Neural progenitor cell (in vitro differentiated cells): ENCODE data around the gene BTN2A1. TPM values are rescaled to one million over a fixed set of nuclear protein-coding genes. Genes with fewer than 3 reads are reported as not detected.

Experiments used
- DNase-seq: peaks from one replicate; pipeline ENCODE4 v3.0.0-alpha.2; 2016; ENCODE audit warnings: low spot score
- H2AFZ ChIP-seq: fragments of 200-600 bp; sonication (generic); replicated peaks from 2 replicates; pipeline ENCODE4 v1.6.1; 2016; ENCODE audit warnings: antibody characterized with exemption
- H3F3A ChIP-seq: fragments of 200-600 bp; sonication (generic); 2 replicates; pipeline ENCODE4 v1.6.1; 2016; ENCODE audit warnings: antibody characterized with exemption, low read depth
- H3K27ac ChIP-seq: fragments of 200-600 bp; sonication (generic); 2 replicates; pipeline ENCODE4 v1.5.1; 2016; ENCODE audit warnings: mild to moderate bottlenecking
- H3K27me3 ChIP-seq: fragments of 200-600 bp; sonication (generic); 2 replicates; pipeline ENCODE4 v1.6.1; 2016; ENCODE audit warnings: mild to moderate bottlenecking, moderate library complexity
- H3K36me3 ChIP-seq: fragments of 200-600 bp; sonication (generic); 2 replicates; pipeline ENCODE4 v1.5.1; 2016
- H3K4me1 ChIP-seq: fragments of 200-600 bp; sonication (generic); 2 replicates; pipeline ENCODE4 v1.6.1; 2016; ENCODE audit warnings: mixed run types
- H3K4me2 ChIP-seq: fragments of 200-600 bp; sonication (generic); 2 replicates; pipeline ENCODE4 v1.6.1; 2016
- H3K4me3 ChIP-seq: fragments of 200-600 bp; sonication (generic); 2 replicates; pipeline ENCODE4 v1.5.1; 2016
- H3K79me2 ChIP-seq: fragments of 200-600 bp; sonication (generic); 2 replicates; pipeline ENCODE4 v1.6.1; 2016; ENCODE audit warnings: low read depth
- H3K9ac ChIP-seq: fragments of 200-600 bp; sonication (generic); 2 replicates; pipeline ENCODE4 v1.6.1; 2016
- H3K9me3 ChIP-seq: fragments of 200-600 bp; sonication (generic); 2 replicates; pipeline ENCODE4 v1.5.1; 2016; ENCODE audit warnings: low read depth
- H4K20me1 ChIP-seq: fragments of 200-600 bp; sonication (generic); 2 replicates; pipeline ENCODE4 v1.6.1; 2016; ENCODE audit warnings: low read depth
- H3K27ac Mint-ChIP-seq: 3 replicates; pipeline ENCODE4 v1.8.0; 2021; ENCODE audit warnings: mixed read lengths
- H3K27me3 Mint-ChIP-seq: 2 replicates; pipeline ENCODE4 v1.8.0; 2022; ENCODE audit warnings: low read depth, mild to moderate bottlenecking, inconsistent platforms, moderate library complexity, mixed read lengths; ENCODE audit not compliant: insufficient read depth
- H3K36me3 Mint-ChIP-seq: 3 replicates; pipeline ENCODE4 v1.8.0; 2021; ENCODE audit warnings: mixed read lengths
- H3K4me1 Mint-ChIP-seq: 3 replicates; pipeline ENCODE4 v1.8.0; 2021; ENCODE audit warnings: mixed read lengths
- H3K4me3 Mint-ChIP-seq: 3 replicates; pipeline ENCODE4 v1.8.0; 2021; ENCODE audit warnings: mild to moderate bottlenecking, moderate library complexity, mixed read lengths
- H3K9me3 Mint-ChIP-seq: 3 replicates; pipeline ENCODE4 v1.8.0; 2020; ENCODE audit warnings: mixed read lengths
- EZH2 ChIP-seq: fragments of 200-600 bp; sonication (generic); IDR thresholded peaks from 2 replicates; pipeline ENCODE4 v1.6.1; 2017; ENCODE audit warnings: antibody characterized with exemption, mild to moderate bottlenecking, moderate library complexity
- EZH2phosphoT487 ChIP-seq: fragments of 200-600 bp; sonication (generic); IDR thresholded peaks from 2 replicates; pipeline ENCODE4 v1.6.1; 2017; ENCODE audit warnings: antibody characterized with exemption
- total RNA-seq: library from RNA; depleted of rRNA; stranded (reverse); fragments of >200 nt; gene quantifications from 2 replicates; pipeline ENCODE4 v1.2.3, GENCODE V29; 2015; ENCODE audit warnings: low replicate concordance
- TF ChIP-seq, protein P1 (sequence below): fragments of 200-600 bp; sonication (generic); IDR thresholded peaks from 2 replicates; pipeline ENCODE4 v1.5.1; 2017; ENCODE audit warnings: antibody characterized with exemption, mild to moderate bottlenecking

The BTN2A1 gene
- 11.6 and 14.2 TPM in 2 replicates for total RNA-seq

- peaks cover 34% of the 10 kb centered on the region for H3K79me2 ChIP-seq
- peak within 1 kb of the TSS; percentile 70 for H3K9ac ChIP-seq
- peaks cover 3% of the 10 kb centered on the region for H4K20me1 ChIP-seq
- H3K27ac Mint-ChIP-seq = peak within 1 kb of the TSS; percentile 98
- no peak within 1 kb of the TSS for H3K27ac ChIP-seq
- no peaks in the 10 kb centered on the region for H3K9me3 ChIP-seq
- peaks cover 7% of the 10 kb centered on the region for H3K4me1 ChIP-seq
- H3K27me3 Mint-ChIP-seq = peaks cover 3% of the 10 kb centered on the region
- peak within 1 kb of the TSS; percentile 96 for H3K4me2 ChIP-seq
- peak within 1 kb of the TSS; percentile 92 for H3K4me3 ChIP-seq
- no peaks in the 10 kb centered on the region for H3F3A ChIP-seq
- peak within 1 kb of the TSS; percentile 99 for H3K4me3 Mint-ChIP-seq
- H3K4me1 Mint-ChIP-seq = peaks cover 30% of the 10 kb centered on the region
- H2AFZ ChIP-seq = peak within 1 kb of the TSS; percentile 89
- TF ChIP-seq, protein P1, sequence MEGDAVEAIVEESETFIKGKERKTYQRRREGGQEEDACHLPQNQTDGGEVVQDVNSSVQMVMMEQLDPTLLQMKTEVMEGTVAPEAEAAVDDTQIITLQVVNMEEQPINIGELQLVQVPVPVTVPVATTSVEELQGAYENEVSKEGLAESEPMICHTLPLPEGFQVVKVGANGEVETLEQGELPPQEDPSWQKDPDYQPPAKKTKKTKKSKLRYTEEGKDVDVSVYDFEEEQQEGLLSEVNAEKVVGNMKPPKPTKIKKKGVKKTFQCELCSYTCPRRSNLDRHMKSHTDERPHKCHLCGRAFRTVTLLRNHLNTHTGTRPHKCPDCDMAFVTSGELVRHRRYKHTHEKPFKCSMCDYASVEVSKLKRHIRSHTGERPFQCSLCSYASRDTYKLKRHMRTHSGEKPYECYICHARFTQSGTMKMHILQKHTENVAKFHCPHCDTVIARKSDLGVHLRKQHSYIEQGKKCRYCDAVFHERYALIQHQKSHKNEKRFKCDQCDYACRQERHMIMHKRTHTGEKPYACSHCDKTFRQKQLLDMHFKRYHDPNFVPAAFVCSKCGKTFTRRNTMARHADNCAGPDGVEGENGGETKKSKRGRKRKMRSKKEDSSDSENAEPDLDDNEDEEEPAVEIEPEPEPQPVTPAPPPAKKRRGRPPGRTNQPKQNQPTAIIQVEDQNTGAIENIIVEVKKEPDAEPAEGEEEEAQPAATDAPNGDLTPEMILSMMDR = peak; percentile 16
- TF ChIP-seq EZH2phosphoT487 = no peak
- peak; percentile 92 for DNase-seq
- H3K36me3 ChIP-seq = no peaks in the 10 kb centered on the region
- no peaks in the 10 kb centered on the region for H3K9me3 Mint-ChIP-seq
- H3K36me3 Mint-ChIP-seq = peaks cover 19% of the 10 kb centered on the region
- no peaks in the 10 kb centered on the region for H3K27me3 ChIP-seq
Measured at GRCh38 chr6:26457806-26458688, at the start of gene BTN2A1. BTN2A1 (plus strand) TSS chr6:26457955; CDS start chr6:26458637, 682 bp downstream.

GRCh38 chr6:26408828-26409730 is 48.7 kb upstream of the BTN2A1 start:
- Histone ChIP-seq H3K27me3 (no peaks in the 10 kb centered on the region), H3K4me2 (no peak overlapping the region), H2AFZ (no peak overlapping the region), H3K27ac (no peak overlapping the region), H3K79me2 (no peaks in the 10 kb centered on the region), H3K36me3 (no peaks in the 10 kb centered on the region), H3K4me1 (peaks cover 5% of the 10 kb centered on the region), H3F3A (no peaks in the 10 kb centered on the region), H4K20me1 (no peaks in the 10 kb centered on the region), H3K9ac (no peak overlapping the region), H3K9me3 (no peaks in the 10 kb centered on the region), H3K4me3 (no peak overlapping the region)
- Mint-ChIP-seq H3K27me3 (no peaks in the 10 kb centered on the region), H3K36me3 (peaks cover 13% of the 10 kb centered on the region), H3K4me3 (peak overlapping the region; percentile 58), H3K27ac (no peak overlapping the region), H3K9me3 (no peaks in the 10 kb centered on the region), H3K4me1 (peaks cover 14% of the 10 kb centered on the region)
- TF ChIP-seq EZH2 (no peak), EZH2phosphoT487 (no peak)
- TF ChIP-seq, protein P1 = no peak
- DNase-seq = no peak

- peak overlapping the region; percentile 30 for H3K27ac Mint-ChIP-seq
- H3K4me3 Mint-ChIP-seq = no peak overlapping the region
- no peak overlapping the region for H3K9ac ChIP-seq
- peaks cover 14% of the 10 kb centered on the region for H3K4me1 Mint-ChIP-seq
- peaks cover 5% of the 10 kb centered on the region for H3K4me1 ChIP-seq
- peaks cover 2% of the 10 kb centered on the region for H3K9me3 Mint-ChIP-seq
- no peak for DNase-seq
- no peak overlapping the region for H3K4me3 ChIP-seq
- H3K27ac ChIP-seq = no peak overlapping the region
- H3K79me2 ChIP-seq = no peaks in the 10 kb centered on the region
- no peaks in the 10 kb centered on the region for H3F3A ChIP-seq
- H3K36me3 ChIP-seq = no peaks in the 10 kb centered on the region
- H3K4me2 ChIP-seq = no peak overlapping the region
- no peaks in the 10 kb centered on the region for H3K9me3 ChIP-seq
- TF ChIP-seq, protein P1 = no peak
- no peak for TF ChIP-seq EZH2
- no peak for TF ChIP-seq EZH2phosphoT487
- no peaks in the 10 kb centered on the region for H4K20me1 ChIP-seq
- peaks cover 3% of the 10 kb centered on the region for H3K36me3 Mint-ChIP-seq
- peak overlapping the region; percentile 57 for H2AFZ ChIP-seq
- no peaks in the 10 kb centered on the region for H3K27me3 Mint-ChIP-seq
- no peaks in the 10 kb centered on the region for H3K27me3 ChIP-seq
Measured at GRCh38 chr6:26411751-26412150, 46.0 kb upstream of the BTN2A1 start.
